DND-41 (cell line): ENCODE data around the gene GXYLT1.

Experiments
- ATAC-seq: fragments of 200-7000 bp; cut with Tn5 transposase; 3 replicates; pipeline ENCODE4 v1.9.1; 2021; ENCODE audit warnings: low read depth; ENCODE audit not compliant: insufficient read depth
- DNase-seq: peaks from one replicate; pipeline ENCODE4 v3.0.0-alpha.2; 2020
- H2AFZ ChIP-seq: 2 replicates; pipeline ENCODE4 v1.6.0; 2012; ENCODE audit warnings: low read depth, low read length
- H3K27ac ChIP-seq: 2 replicates; pipeline ENCODE4 v1.5.1; 2012; ENCODE audit warnings: low read length, inconsistent platforms
- H3K27me3 ChIP-seq: fragments of 200-600 bp; sonication (generic); 2 replicates; pipeline ENCODE4 v1.6.0; 2012; ENCODE audit warnings: low read length, mild to moderate bottlenecking, inconsistent platforms; ENCODE audit not compliant: insufficient read depth, poor library complexity
- H3K36me3 ChIP-seq: 2 replicates; pipeline ENCODE4 v1.5.1; 2012; ENCODE audit warnings: low read length, inconsistent platforms; ENCODE audit not compliant: insufficient read depth
- H3K4me1 ChIP-seq: 2 replicates; pipeline ENCODE4 v1.5.1; 2012; ENCODE audit warnings: mild to moderate bottlenecking, low read length; ENCODE audit not compliant: insufficient read depth
- H3K4me2 ChIP-seq: 2 replicates; pipeline ENCODE4 v1.6.0; 2012; ENCODE audit warnings: mild to moderate bottlenecking, moderate library complexity, low read length, inconsistent platforms; ENCODE audit not compliant: insufficient read depth
- H3K4me3 ChIP-seq, 2 experiments: fragments of 200-600 bp in 1 of 2; shearing (Covaris generic) in 1 of 2; 2 replicates each; pipeline ENCODE4 v1.5.1; 2012 to 2016; ENCODE audit warnings: inconsistent platforms in 2 of 2, low read length in 2 of 2, mild to moderate bottlenecking in 2 of 2, low read depth in 1 of 2, moderate library complexity in 1 of 2
- H3K79me2 ChIP-seq: 2 replicates; pipeline ENCODE4 v1.6.0; 2012; ENCODE audit warnings: low read length, inconsistent platforms; ENCODE audit not compliant: insufficient read depth
- H3K9ac ChIP-seq: 2 replicates; pipeline ENCODE4 v1.6.0; 2012; ENCODE audit warnings: low read depth, mild to moderate bottlenecking, inconsistent platforms, low read length, moderate library complexity
- H3K9me3 ChIP-seq: 2 replicates; pipeline ENCODE4 v1.5.1; 2012; ENCODE audit warnings: low read length, moderate library complexity, mild to moderate bottlenecking, inconsistent platforms; ENCODE audit not compliant: insufficient read depth, severe bottlenecking
- H4K20me1 ChIP-seq: 2 replicates; pipeline ENCODE4 v1.6.0; 2012; ENCODE audit warnings: low read length; ENCODE audit not compliant: insufficient read depth
- CTCF ChIP-seq: IDR thresholded peaks from 2 replicates; pipeline ENCODE4 v1.5.1; 2012; ENCODE audit warnings: borderline replicate concordance, low read length, moderate library complexity, mild to moderate bottlenecking; ENCODE audit not compliant: poor library complexity, severe bottlenecking; ENCODE audit errors: extremely low read depth
- EZH2 ChIP-seq: IDR thresholded peaks from 3 replicates; pipeline ENCODE4 v1.6.1; 2012; ENCODE audit warnings: borderline replicate concordance, low read depth, mild to moderate bottlenecking, moderate library complexity, low read length, inconsistent platforms; ENCODE audit not compliant: severe bottlenecking

The GXYLT1 gene

DNA sequence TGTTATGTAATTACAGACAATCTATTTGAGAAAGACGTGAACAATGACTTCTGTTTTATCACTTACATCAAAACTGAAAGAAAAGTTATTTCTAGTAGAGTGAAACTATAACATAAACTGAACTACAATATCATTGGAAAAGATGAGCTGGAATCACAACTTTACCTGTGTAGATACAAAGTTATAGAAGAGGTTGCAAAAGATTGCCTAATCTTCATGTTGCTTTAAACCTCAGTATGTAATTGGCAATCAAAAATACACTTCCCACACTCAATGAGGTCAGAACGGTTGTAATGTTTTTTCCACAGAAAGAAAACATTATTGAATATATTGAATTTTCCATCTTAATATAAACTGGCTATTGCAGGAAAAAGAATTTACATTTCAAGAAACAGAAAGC, 37.7 kb upstream of the GXYLT1 start:
- H2AFZ ChIP-seq: no peak overlapping the region

DNA sequence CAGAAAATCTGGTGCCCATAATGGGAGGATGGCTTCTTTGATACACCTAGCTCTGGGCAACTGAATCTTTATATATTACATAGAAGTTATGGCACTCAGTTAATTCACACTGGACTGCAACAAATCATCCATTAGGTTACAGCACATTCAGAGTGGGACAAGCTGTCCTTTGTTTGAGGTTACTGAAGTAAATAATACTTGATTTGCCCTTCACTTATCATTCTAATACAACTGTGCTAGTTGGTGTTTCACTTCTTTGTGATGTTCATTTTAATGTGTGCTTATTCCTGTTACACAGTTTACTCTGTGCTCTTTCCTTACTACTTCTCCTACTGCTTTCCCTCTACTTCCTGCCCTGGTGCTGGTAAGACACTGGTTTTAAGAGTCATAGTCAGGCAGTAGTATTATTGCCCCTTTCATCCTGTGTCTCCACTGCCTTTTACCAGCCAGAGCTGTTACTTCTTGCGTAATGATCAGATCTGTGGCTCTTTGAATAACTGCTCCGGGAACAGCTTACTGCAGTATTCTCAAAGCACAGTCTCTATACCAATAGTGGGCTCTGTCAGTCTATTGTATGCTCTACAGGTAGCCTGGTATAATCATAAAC, 36.4 kb upstream of the GXYLT1 start:
- no peaks in the 10 kb centered on the region for H3K4me1 ChIP-seq
- H3K9me3 ChIP-seq: no peaks in the 10 kb centered on the region
- H3K27me3 ChIP-seq: no peaks in the 10 kb centered on the region
- H4K20me1 ChIP-seq: peaks cover 9% of the 10 kb centered on the region; the same call in 1 of the 2 replicates
- no peak overlapping the region for H3K9ac ChIP-seq
- H3K4me2 ChIP-seq: no peak overlapping the region
- ATAC-seq (peak; percentile 67), DNase-seq (no peak)
- no peak overlapping the region for H3K27ac ChIP-seq
- peaks cover 29% of the 10 kb centered on the region; the same call in 1 of the 2 replicates for H3K36me3 ChIP-seq
- no peak overlapping the region for H2AFZ ChIP-seq
- no peak overlapping the region for H3K4me3 ChIP-seq
- peaks cover 24% of the 10 kb centered on the region for H3K79me2 ChIP-seq
- TF ChIP-seq EZH2 (no peak), CTCF (no peak)

More for the DNA sequence above, 37.7 kb upstream of the GXYLT1 start:
- no peaks in the 10 kb centered on the region for H3K4me1 ChIP-seq
- no peak overlapping the region for H3K4me2 ChIP-seq
- no peak overlapping the region for H3K9ac ChIP-seq
- peaks cover 19% of the 10 kb centered on the region for H3K79me2 ChIP-seq
- H3K36me3 ChIP-seq: peaks cover 20% of the 10 kb centered on the region; the same call in 1 of the 2 replicates
- no peak overlapping the region for H3K4me3 ChIP-seq
- H4K20me1 ChIP-seq: peaks cover 9% of the 10 kb centered on the region; the same call in 1 of the 2 replicates
- H3K27ac ChIP-seq: no peak overlapping the region
- DNase-seq: no peak
- no peak for TF ChIP-seq CTCF
- TF ChIP-seq EZH2: no peak
- ATAC-seq: no peak
- H3K9me3 ChIP-seq: no peaks in the 10 kb centered on the region
- H3K27me3 ChIP-seq: no peaks in the 10 kb centered on the region

GRCh38 chr12:42178101-42178500, 33.4 kb upstream of the GXYLT1 start:
- peaks cover 4% of the 10 kb centered on the region; the same call in 1 of the 2 replicates for H4K20me1 ChIP-seq
- peaks cover 19% of the 10 kb centered on the region; the same call in 1 of the 2 replicates for H3K36me3 ChIP-seq
- no peaks in the 10 kb centered on the region for H3K9me3 ChIP-seq
- H3K9ac ChIP-seq: no peak overlapping the region
- no peak overlapping the region for H3K4me3 ChIP-seq
- H3K27me3 ChIP-seq: no peaks in the 10 kb centered on the region
- TF ChIP-seq CTCF: no peak
- TF ChIP-seq EZH2: no peak
- H3K4me2 ChIP-seq: no peak overlapping the region
- H3K79me2 ChIP-seq: peaks cover 20% of the 10 kb centered on the region
- H3K4me1 ChIP-seq: no peaks in the 10 kb centered on the region
- H2AFZ ChIP-seq: no peak overlapping the region
- no peak overlapping the region for H3K27ac ChIP-seq
- ATAC-seq (no peak), DNase-seq (no peak)

GRCh38 chr12:42174978-42175377, 30.3 kb upstream of the GXYLT1 start:
- H3K27ac ChIP-seq: no peak overlapping the region
- no peak overlapping the region for H2AFZ ChIP-seq
- no peak for DNase-seq
- no peak for ATAC-seq
- H3K4me3 ChIP-seq: no peak overlapping the region
- peaks cover 23% of the 10 kb centered on the region; the same call in 1 of the 2 replicates for H3K79me2 ChIP-seq
- TF ChIP-seq EZH2 (no peak), CTCF (no peak)
- H3K9ac ChIP-seq: no peak overlapping the region
- H3K9me3 ChIP-seq: no peaks in the 10 kb centered on the region
- H3K4me1 ChIP-seq: no peaks in the 10 kb centered on the region
- H4K20me1 ChIP-seq: peaks cover 1% of the 10 kb centered on the region; the same call in 1 of the 2 replicates
- no peak overlapping the region for H3K4me2 ChIP-seq
- H3K36me3 ChIP-seq: peaks cover 17% of the 10 kb centered on the region; the same call in 1 of the 2 replicates
- no peaks in the 10 kb centered on the region for H3K27me3 ChIP-seq
